Hematopoietic multipotent progenitor cell treated with erythropoietin and hydrocortisone succinate and interleukin-3 and kit ligand, for 4 days (in vitro differentiated cells): Measurements from ENCODE around the gene TTC24.
"Not testable (repeated sequence)": the region's sequence is repeated elsewhere in the genome, so short reads cannot be mapped to it uniquely, and the experiment has no call there.

Experiments
- DNase-seq: peaks from one replicate; pipeline ENCODE4 v3.0.0-alpha.2; 2015

Gene TTC24

GRCh38 chr1:156612666-156613065 is 33.1 kb downstream of the TTC24 start:
- DNase-seq: no peak

GRCh38 chr1:156615946-156616345 is 36.4 kb downstream of the TTC24 start:
- DNase-seq: no peak

GRCh38 chr1:156616463-156616862 is 36.9 kb downstream of the TTC24 start:
- DNase-seq: peak; percentile 63

GRCh38 chr1:156618853-156619581 is 39.5 kb downstream of the TTC24 start, which contains the start of gene HAPLN2:
Gene HAPLN2 (plus strand): TSS chr1:156619415. CDS start chr1:156623491, 4,076 bp downstream.
- peak; percentile 50 for DNase-seq

- DNase-seq: no peak
Measured at GRCh38 chr1:156619582-156619955, 40.0 kb downstream of the TTC24 start.

- DNase-seq: no peak
Measured at GRCh38 chr1:156622581-156623297, 43.2 kb downstream of the TTC24 start.

- DNase-seq: peak; percentile 82
Measured at GRCh38 chr1:156623946-156624813, 44.7 kb downstream of the TTC24 start.

GRCh38 chr1:156624814-156625435 is 45.4 kb downstream of the TTC24 start:
- no peak for DNase-seq

GRCh38 chr1:156625436-156626078 is 46.0 kb downstream of the TTC24 start:
- DNase-seq: peak; percentile 69

GRCh38 chr1:156626079-156626438 is 46.5 kb downstream of the TTC24 start:
- no peak for DNase-seq

GRCh38 chr1:156627313-156627880 is 47.9 kb downstream of the TTC24 start:
- peak; percentile 71 for DNase-seq

GRCh38 chr1:156629823-156630449 is 50.4 kb downstream of the TTC24 start:
- DNase-seq: no peak

- not testable (repeated sequence) for DNase-seq
Measured at GRCh38 chr1:156631152-156631551, 51.6 kb downstream of the TTC24 start.

- no peak for DNase-seq
Measured at GRCh38 chr1:156632355-156632754, 52.8 kb downstream of the TTC24 start.
